KOPT-K1 (cell line): ENCODE results near the gene WDR81.
"Not testable (repeated sequence)": the region's sequence is repeated elsewhere in the genome, so short reads cannot be mapped to it uniquely, and the experiment has no call there.

ENCODE experiments used
- H3K27ac ChIP-seq: fragments of 200-600 bp; sonication (generic); 2 replicates; pipeline ENCODE4 v1.5.1; 2016; ENCODE audit warnings: antibody characterized with exemption, mild to moderate bottlenecking, low read depth, low read length; ENCODE audit not compliant: poor library complexity, severe bottlenecking
- H3K36me3 ChIP-seq: fragments of 200-600 bp; sonication (generic); 2 replicates; pipeline ENCODE4 v1.5.1; 2017; ENCODE audit warnings: antibody characterized with exemption, mild to moderate bottlenecking, low read length, moderate library complexity; ENCODE audit not compliant: insufficient read depth
- H3K9me3 ChIP-seq: fragments of 200-600 bp; sonication (generic); 2 replicates; pipeline ENCODE4 v1.5.1; 2017; ENCODE audit warnings: antibody characterized with exemption, low read length, mild to moderate bottlenecking; ENCODE audit not compliant: insufficient read depth, poor library complexity, severe bottlenecking

The WDR81 gene

GRCh38 chr17:1724351-1724868 lies at the start of gene WDR81:
TSS of gene WDR81 (plus strand) at chr17:1724704. CDS start at chr17:1724960, 256 bp downstream.
- H3K9me3 ChIP-seq = no peaks in the 10 kb centered on the region
- H3K36me3 ChIP-seq = peaks cover 21% of the 10 kb centered on the region; the same call in 1 of the 2 replicates
- peak within 1 kb of the TSS; percentile 82 for H3K27ac ChIP-seq

- H3K9me3 ChIP-seq = no peaks in the 10 kb centered on the region
- H3K36me3 ChIP-seq = peaks cover 100% of the 10 kb centered on the region
Observed at GRCh38 chr17:1676401-1676800, 48.1 kb upstream of the WDR81 start.

GRCh38 chr17:1683459-1683858 lies 41.0 kb upstream of the WDR81 start:
- Histone ChIP-seq H3K9me3 (no peaks in the 10 kb centered on the region), H3K27ac (peak overlapping the region; percentile 91), H3K36me3 (peaks cover 52% of the 10 kb centered on the region)

More at GRCh38 chr17:1676401-1676800, 48.1 kb upstream of the WDR81 start:
- H3K27ac ChIP-seq = no peak overlapping the region

DNA sequence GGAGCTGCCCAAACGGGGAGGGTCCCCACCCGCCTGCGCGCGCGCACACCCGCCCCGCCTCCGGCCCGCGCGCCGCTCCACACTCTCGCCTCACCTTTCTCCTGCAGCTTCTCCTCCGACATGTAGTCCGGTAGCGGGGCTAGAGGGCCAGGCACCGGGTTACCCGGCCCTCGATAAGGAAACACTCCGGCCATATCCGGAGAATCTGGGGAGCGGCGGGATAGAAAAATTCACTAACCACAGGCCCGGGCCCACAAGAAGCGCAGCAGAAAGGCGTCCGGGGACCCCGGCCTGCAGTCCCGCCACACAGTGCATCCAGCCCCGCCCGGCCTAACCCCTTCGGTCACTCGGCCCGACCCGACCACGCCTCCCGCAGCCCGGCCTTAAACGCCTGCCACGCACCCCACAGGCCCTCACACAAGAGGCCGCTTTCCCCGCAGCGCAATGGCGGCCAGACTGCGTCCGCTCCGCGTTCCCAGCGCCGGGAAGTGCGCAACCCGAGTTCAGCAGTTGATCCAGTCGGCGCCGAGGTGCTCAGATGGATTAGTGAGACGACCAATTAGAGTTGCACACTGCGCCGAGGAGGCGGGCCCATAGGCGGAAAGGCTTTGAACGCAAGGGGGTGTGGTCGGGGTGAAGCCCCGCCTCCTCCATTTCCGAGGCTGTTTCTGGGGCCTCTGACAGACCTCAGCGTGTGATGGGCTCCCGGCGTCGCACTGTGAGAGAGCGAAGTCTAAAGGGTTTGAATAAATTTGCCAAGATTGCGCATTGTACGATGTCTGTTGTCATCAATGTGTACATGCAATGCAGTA lies 39.9 kb upstream of the WDR81 start, which contains the start of gene PRPF8:
TSS of gene PRPF8 (minus strand) at position 490 of the 812 bp plus-strand sequence. CDS start at position 194, 296 bp downstream.
- no peaks in the 10 kb centered on the region for H3K9me3 ChIP-seq
- peak within 1 kb of the TSS; percentile 91 for H3K27ac ChIP-seq
- peaks cover 41% of the 10 kb centered on the region for H3K36me3 ChIP-seq

- peaks cover 26% of the 10 kb centered on the region for H3K36me3 ChIP-seq
- no peaks in the 10 kb centered on the region for H3K9me3 ChIP-seq
- no peak overlapping the region for H3K27ac ChIP-seq
Observed at GRCh38 chr17:1686086-1686485, 38.4 kb upstream of the WDR81 start.

- not testable (repeated sequence) for H3K9me3 ChIP-seq, H3K27ac ChIP-seq, H3K36me3 ChIP-seq
Observed at GRCh38 chr17:1688405-1688804, 36.1 kb upstream of the WDR81 start.

GRCh38 chr17:1690544-1691221 lies 33.8 kb upstream of the WDR81 start:
- H3K9me3 ChIP-seq = no peaks in the 10 kb centered on the region
- H3K36me3 ChIP-seq = no peaks in the 10 kb centered on the region
- H3K27ac ChIP-seq = no peak overlapping the region

DNA sequence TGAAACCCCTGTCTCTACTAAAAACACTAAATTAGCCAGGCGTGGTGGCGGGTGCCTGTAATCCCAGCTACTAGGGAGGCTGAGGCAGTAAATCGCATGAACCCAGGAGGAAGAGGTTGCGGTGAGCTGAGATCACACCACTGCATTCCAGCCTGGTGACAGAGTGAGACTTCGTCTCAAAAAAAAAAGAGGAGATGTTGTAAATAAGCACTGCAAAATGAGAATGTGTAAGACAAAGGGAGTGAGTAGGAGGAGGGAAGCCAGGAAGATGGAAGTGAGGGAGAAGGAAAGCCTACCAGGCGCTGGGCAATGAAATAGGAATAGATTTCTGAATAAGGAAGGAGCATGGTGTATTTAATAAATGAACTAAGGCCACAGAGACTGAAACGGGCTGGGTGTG lies 31.2 kb upstream of the WDR81 start:
- no peak overlapping the region for H3K27ac ChIP-seq
- no peaks in the 10 kb centered on the region for H3K9me3 ChIP-seq
- no peaks in the 10 kb centered on the region for H3K36me3 ChIP-seq

DNA sequence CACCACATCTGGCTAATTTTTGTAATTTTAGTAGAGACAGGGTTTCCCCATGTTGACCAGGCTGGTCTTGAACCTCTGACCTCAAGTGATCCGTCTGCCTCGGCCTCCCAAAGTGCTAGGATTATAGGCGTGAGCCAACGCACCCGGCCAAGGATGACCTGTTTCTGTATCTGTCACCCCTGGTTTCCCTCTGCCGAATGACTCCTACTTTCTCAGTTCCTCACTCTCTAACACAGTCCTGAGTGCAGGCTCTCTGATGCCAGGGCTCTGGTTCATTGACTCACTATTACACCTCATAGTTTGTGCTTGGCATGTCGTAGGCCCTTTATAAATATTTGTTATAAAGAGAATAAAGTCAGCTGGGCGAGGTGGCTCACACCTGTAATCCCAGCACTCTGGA lies 29.1 kb upstream of the WDR81 start:
- no peaks in the 10 kb centered on the region for H3K9me3 ChIP-seq
- H3K27ac ChIP-seq = no peak overlapping the region

GRCh38 chr17:1697681-1698080 lies 26.8 kb upstream of the WDR81 start:
- H3K36me3 ChIP-seq = no peaks in the 10 kb centered on the region
- no peak overlapping the region for H3K27ac ChIP-seq
- H3K9me3 ChIP-seq = no peaks in the 10 kb centered on the region

More for the DNA sequence above, 29.1 kb upstream of the WDR81 start:
- no peaks in the 10 kb centered on the region for H3K36me3 ChIP-seq

DNA sequence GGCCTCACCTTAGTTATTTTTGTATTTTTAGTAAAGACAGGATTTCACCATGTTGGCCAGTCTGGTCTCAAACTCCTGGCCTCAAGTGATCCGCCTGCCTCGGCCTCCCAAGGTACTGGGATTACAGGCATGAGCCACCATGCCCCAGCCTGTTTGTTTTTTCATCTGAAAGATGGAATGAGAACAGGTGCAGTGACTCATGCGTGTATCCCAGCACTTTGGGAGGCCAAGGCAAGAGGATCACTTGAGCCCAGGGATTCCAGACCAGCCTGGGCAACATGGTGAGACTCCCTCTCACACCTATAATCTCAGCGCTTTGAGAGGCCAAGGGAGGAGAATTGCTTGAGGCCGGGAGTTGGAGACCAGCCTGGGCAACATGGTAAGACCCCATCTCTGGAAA lies 24.6 kb upstream of the WDR81 start:
- not testable (repeated sequence) for H3K36me3 ChIP-seq, H3K9me3 ChIP-seq, H3K27ac ChIP-seq

DNA sequence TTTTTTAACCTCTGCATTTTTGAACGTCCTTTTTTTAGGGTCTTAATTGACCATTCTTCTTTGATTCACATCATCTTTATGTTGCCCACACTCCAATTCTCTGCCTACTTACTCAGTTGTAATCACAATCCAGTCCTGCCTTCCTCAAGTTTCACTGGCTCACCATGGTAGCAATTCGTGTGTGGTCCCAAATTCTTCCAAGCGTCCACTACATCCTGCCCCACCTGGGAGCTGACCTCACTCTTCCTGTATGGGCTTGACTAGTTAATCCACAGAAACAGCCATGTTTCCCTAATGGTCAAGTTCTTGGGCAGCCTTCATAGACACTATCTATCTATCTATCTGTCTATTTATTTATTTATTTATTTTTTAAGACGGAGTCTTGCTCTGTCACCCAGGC lies 21.4 kb upstream of the WDR81 start:
- Histone ChIP-seq H3K36me3 (no peaks in the 10 kb centered on the region), H3K27ac (no peak overlapping the region), H3K9me3 (no peaks in the 10 kb centered on the region)

GRCh38 chr17:1705004-1705403 lies 19.5 kb upstream of the WDR81 start:
- Histone ChIP-seq H3K9me3 (no peaks in the 10 kb centered on the region), H3K36me3 (no peaks in the 10 kb centered on the region), H3K27ac (no peak overlapping the region)

GRCh38 chr17:1707107-1707506 lies 17.4 kb upstream of the WDR81 start:
- no peaks in the 10 kb centered on the region for H3K36me3 ChIP-seq

GRCh38 chr17:1708791-1709346 lies 15.6 kb upstream of the WDR81 start:
- not testable (repeated sequence) for H3K27ac ChIP-seq, H3K9me3 ChIP-seq, H3K36me3 ChIP-seq

More at GRCh38 chr17:1707107-1707506, 17.4 kb upstream of the WDR81 start:
- H3K27ac ChIP-seq = no peak overlapping the region
- H3K9me3 ChIP-seq = no peaks in the 10 kb centered on the region
